GM18511 (cell line): Measurements from ENCODE around the gene PSD2.
"Not testable (repeated sequence)": the region's sequence is repeated elsewhere in the genome, so short reads cannot be mapped to it uniquely, and the experiment has no call there.

ENCODE experiments used
- ATAC-seq: cut with Tn5 transposase; IDR thresholded peaks from one replicate; pipeline ENCODE4 v1.9.1; 2021; ENCODE audit warnings: mild to moderate bottlenecking, moderate library complexity; ENCODE audit not compliant: unreplicated experiment

The PSD2 gene

GRCh38 chr5:139789116-139789844 lies 6.3 kb upstream of the PSD2 start:
- ATAC-seq, result no peak

GRCh38 chr5:139789845-139790189 lies 5.8 kb upstream of the PSD2 start:
- no peak for ATAC-seq

- ATAC-seq, result no peak
Measured at GRCh38 chr5:139792218-139792617, 3.4 kb upstream of the PSD2 start.

- ATAC-seq, result not testable (repeated sequence)
Measured at GRCh38 chr5:139792655-139793054, 3.0 kb upstream of the PSD2 start.

- no peak for ATAC-seq
Measured at GRCh38 chr5:139794067-139794846, 1.4 kb upstream of the PSD2 start.

- ATAC-seq, result no peak
Measured at GRCh38 chr5:139796061-139796806, 626 bp downstream of the PSD2 start.

GRCh38 chr5:139797335-139797734 lies 1.7 kb downstream of the PSD2 start:
- no peak for ATAC-seq

GRCh38 chr5:139797856-139798510 lies 2.4 kb downstream of the PSD2 start:
- no peak for ATAC-seq

- ATAC-seq, result no peak
Measured at GRCh38 chr5:139798883-139799282, 3.3 kb downstream of the PSD2 start.

- ATAC-seq, result no peak
Measured at GRCh38 chr5:139799359-139799758, 3.8 kb downstream of the PSD2 start.

GRCh38 chr5:139803978-139804377 lies 8.4 kb downstream of the PSD2 start:
- ATAC-seq, result no peak

- ATAC-seq, result no peak
Measured at GRCh38 chr5:139804800-139805397, 9.3 kb downstream of the PSD2 start.

- ATAC-seq, result no peak
Measured at GRCh38 chr5:139805545-139805944, 9.9 kb downstream of the PSD2 start.

- no peak for ATAC-seq
Measured at GRCh38 chr5:139806111-139806510, 10.5 kb downstream of the PSD2 start.

GRCh38 chr5:139806726-139807646 lies 11.4 kb downstream of the PSD2 start:
- no peak for ATAC-seq

GRCh38 chr5:139807647-139808030 lies 12.0 kb downstream of the PSD2 start:
- ATAC-seq, result no peak

GRCh38 chr5:139808481-139809330 lies 13.1 kb downstream of the PSD2 start:
- ATAC-seq, result peak; percentile 45

- ATAC-seq, result no peak
Measured at GRCh38 chr5:139809331-139809810, 13.8 kb downstream of the PSD2 start.
